Forelimb muscle (tissue), 1 donor: ENCODE results near the gene PIGN. TPM values are rescaled to one million over a fixed set of nuclear protein-coding genes. Genes with fewer than 3 reads are reported as not detected.
"Not testable (repeated sequence)": the region's sequence is repeated elsewhere in the genome, so short reads cannot be mapped to it uniquely, and the experiment has no call there.

Experiments
- DNase-seq: peaks from one replicate; pipeline ENCODE4 v3.0.0-alpha.2; 2013; ENCODE audit warnings: low read depth
- polyA plus RNA-seq: library from polyadenylated mRNA; unstranded; fragments of 120-200 nt; gene quantifications from one replicate; pipeline ENCODE4 v1.2.1, GENCODE V29; 2013; ENCODE audit not compliant: insufficient read length

The PIGN gene
- polyA plus RNA-seq, 1 donor = 17.4 TPM

DNA sequence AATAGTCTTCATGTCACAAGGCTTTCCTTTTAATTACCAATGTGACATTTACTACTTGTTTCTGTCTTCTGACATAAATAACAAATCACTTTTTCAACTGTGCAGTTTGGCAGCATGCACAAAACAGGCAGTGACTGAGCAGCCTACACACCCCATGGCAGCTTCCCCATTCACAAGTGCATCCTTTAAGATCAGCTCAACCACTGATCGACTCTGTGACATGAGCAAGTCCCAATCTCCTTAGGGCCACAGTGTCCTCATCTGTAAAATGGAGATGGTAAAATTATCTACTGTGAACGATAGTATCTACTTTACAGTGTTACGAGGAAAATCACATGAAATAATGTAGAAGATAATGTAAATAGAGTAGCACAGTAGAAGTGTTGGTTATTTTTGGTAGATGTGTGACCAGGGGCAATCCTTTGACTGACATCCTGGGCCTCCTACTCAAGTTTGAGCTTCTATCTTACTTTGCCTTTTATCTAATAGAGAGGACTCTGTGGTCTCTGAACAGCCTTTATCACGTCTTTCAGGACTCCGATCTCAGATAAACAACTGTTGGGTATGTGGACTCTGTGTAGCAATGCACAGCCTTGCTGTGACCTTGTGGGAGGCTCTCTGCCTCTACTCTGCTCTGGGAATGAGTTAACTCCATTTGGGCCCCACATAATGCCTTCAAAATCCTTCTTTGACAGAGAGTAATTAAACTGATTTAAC lies 120.6 kb downstream of the PIGN start:
- no peak for DNase-seq

DNA sequence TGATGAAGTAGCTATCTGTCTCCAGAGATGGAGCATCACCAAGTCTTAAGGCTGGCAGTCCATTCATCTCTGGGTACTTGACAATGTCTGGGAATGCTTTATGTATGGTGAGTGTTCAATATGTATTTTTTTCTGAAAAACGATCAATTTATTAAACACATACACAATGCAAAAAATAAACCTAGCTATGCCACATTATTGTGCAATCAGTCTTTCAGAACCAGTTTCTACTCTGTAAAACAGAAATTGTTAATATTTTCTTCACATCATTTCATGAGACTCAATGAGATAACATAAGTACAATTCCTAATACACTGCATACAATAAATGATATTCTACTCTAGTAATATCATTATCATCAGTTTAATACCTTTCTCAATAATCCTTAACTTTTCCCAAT lies 122.5 kb downstream of the PIGN start:
- DNase-seq = no peak

DNA sequence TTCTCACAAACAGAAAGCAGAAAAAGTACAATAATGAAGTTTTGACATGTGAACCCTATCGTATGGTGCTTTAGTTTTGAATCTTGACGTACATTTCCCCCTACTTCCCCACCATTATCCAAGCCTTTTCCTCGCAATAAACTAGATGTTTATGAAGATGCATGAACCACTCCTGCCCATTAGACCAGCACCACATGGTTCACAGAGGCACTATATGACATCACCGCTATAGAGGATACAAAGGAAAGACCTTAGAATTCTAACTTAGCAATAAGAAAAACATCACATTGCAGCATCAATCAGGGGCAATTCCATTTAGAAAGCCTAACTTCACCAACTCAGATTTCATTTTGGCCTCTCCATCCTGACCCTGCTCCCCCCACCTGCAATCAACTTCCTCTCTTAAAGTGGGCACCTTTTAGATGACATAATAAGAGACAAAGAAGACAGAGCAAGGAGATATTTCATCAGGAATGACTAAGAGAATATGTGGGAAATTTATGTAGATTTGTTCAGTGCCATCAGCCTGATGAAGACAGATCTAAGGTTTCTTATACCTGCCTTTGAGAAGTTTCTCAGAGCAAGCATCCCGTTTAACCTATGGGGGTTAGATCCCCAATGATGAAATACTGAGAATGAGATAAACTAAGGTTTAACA lies 124.9 kb downstream of the PIGN start:
- DNase-seq = no peak

DNA sequence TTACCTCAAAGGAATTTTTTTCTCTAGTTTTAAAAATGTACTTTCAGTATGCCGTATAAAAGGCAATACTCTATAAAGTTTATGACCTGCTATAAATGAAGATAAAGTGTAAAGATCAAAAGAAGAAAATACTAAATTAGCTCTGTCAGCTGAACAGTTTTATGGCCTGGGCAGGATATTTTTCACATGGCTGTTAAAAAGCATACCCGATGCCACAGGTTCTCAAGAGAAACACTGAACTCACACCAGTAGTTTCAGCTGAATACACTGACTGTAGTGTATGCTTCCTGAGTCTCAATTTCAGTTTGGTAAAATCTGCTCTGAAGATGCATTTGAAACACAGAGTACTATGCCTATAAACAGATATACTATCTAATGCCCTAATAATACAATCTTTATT lies 126.0 kb downstream of the PIGN start:
- no peak for DNase-seq

DNA sequence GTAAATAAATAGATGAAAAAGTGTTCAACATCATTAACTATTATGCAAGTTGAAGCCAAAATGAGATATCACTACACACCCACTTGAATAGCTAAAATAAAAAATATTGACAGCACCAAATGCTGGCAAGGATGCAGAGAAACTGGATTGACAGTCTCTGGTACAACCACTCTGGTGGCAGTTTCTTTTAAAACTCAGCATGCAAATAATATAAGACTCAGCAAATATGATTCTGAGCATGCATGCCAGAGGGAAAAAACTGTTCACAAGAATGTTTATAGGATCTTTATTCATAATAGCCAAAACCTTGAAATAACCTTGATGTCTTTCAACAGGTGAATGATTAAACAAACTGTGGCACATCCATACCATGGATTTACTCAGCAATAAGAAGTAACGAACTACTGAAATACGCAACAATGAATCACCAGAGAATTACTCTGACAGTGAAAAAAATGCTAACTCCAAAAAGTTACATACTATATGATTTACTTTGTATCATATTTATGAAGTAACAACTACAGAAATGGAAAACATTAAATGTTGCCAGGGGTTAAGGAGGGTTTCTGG lies 131.8 kb downstream of the PIGN start:
- no peak for DNase-seq

DNA sequence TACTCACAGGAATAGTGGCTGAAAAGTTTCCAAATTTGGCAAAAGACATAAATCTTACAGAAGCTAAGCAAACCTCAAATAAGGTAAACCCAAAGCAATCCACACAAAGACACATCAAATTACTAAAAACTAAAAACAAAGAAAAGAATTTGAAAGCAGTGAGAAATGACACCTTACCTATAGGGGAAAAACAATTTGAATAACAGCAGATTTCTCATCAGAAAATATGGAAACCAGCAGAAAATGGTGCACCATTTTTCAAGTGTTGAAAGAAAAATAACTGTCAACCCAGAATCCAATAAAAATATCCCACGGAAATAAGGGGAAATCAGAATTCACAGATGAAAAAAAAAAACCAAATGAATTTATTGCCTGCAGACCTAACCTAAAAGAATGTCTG lies 138.6 kb downstream of the PIGN start:
- no peak for DNase-seq

DNA sequence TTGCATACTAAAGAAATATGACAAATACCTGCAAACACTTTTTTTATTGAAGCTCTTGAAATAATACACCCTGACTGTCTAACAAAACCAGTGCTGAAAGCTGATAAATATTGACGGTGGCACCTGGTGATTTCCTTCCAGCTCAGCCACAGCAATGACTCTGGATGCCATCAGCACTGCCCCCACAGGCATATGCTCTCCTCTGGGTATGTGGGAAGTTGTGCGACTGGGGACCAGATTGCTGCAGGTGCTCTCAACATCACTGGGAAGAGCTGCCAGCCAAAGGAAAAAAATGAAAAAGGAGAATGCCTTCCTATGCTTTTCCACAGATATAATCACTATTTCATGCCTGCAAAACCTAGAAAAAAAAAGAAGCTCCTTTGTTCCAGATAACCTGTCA lies 141.5 kb downstream of the PIGN start:
- no peak for DNase-seq

DNA sequence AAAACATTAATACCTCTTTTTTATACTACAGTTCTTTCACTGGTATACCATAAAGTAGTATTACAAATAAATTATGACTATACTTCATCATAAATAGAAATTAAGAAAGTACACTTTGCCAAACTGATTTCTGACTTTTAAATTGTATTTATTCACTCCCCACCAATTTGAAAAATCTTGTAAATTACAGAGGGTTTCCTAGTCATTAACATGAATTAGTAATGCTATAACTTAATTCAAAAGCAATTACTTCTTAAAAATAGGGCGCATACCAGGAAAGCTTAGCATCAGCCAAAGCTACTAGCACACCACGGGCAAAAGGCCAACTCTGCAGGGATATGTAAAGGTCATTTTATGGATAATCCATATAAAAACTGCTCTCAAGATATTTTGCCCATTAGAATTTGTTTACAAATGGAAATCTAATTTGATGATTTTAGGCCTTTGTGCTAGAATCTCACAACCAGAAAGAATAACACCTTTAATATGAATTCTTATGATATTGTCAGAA lies 142.3 kb downstream of the PIGN start:
- DNase-seq = no peak

DNA sequence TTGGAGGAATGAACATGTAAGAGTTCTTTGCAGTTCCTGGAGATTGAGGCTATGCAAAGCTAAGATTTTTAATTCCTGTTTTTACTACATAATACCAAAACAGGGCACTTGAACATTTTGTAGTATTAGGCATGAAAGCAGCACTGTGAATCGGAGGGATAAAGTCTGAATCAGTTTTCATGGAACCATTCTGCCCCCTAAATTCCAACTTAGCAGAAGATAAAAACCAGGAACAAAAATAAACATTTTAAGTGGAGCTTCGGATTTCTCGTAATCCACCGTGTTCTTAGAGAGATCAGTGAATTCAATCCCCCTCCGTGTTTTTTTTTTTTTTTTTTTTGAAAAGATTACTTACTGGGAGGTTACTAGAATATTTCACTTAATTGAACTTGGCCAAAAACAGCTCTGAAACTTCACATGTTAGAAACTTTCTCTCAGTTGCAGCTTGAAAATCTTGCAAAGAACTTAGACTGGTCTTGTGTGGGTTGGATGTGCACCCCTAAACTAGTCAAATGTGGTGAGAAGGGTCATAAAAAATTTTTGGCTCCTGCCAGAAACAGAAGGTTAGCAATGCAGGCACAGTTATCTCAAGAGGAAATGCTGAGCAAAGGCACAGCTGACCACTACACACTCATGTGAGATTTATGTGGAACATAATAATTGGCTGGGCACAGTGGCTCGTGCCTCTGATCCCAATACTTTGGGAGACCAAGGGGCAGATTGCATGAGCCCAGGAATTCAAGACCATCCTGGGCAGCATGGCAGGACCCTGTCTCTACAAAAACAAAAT lies 148.7 kb downstream of the PIGN start:
- DNase-seq = no peak

DNA sequence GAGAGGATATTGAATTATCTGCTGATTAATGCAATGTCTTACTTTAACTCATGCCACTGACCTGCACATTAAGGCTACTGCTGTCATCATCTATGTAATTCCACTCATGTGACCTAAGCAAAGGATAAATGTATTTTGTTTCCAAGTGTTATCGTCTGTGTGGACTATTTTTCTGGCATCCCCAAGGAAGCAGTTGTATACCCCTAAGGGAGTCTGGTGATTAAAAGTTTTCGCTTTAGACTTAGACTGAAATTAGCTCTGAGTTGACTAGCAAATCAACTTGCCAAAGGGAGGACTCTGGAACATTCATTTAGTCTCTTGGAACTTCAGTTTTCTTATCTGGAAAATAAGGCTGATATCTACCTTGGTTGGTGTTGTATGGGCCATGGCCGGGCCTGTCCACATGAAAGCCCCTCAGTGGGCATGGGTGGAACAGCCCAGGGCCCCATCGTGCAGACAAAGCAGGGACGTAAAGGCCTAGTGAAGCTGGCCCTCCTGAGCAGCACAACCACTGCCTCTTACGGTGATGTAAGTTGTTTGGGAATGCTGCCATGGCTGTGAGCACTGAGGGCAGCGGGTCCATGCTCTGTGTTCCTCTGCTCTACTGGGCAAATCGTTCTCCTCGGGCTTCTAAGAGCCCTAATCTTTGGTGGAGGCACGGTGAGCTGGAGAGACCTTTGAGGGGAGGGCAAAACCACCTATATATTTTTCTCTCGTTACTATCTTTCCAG lies 149.7 kb downstream of the PIGN start:
- no peak for DNase-seq

DNA sequence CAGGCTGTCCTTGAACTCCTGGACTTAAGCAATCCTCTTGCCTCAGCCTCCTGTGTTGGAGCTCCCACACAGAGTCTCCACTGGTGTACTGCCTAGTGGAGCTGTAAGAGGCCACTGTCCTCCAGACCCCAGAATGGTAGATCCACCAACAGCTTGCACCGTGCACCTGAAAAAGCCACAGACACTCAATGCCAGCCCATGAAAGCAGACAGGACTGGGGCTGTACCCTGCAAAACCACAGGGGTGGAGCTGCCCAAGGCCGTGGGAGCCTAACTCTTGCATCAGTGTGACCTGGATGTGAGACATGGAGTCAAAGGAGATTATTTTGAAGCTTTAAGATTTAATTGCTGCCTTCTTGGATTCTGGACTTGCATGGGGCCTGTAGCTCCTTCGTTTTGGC lies 152.6 kb downstream of the PIGN start:
- not testable (repeated sequence) for DNase-seq

DNA sequence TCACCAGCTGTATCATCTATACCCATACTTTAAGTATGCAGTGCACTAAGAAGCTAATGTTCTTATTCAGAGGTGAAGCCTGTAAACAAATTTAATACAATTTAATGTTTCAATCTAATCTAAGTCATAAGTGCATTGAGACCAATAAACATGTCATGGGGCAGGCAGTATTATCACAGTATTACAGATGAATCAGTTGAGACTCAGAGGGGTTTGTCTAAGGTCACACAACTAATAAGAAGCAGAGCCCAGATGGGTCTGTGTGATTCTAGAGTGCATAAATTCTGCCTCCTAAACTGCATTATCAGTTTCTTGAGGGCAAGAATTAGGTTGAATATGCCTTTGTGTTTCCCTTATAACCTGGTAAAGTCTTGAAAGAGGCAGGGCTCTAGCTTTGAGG lies 153.1 kb downstream of the PIGN start:
- DNase-seq = no peak

DNA sequence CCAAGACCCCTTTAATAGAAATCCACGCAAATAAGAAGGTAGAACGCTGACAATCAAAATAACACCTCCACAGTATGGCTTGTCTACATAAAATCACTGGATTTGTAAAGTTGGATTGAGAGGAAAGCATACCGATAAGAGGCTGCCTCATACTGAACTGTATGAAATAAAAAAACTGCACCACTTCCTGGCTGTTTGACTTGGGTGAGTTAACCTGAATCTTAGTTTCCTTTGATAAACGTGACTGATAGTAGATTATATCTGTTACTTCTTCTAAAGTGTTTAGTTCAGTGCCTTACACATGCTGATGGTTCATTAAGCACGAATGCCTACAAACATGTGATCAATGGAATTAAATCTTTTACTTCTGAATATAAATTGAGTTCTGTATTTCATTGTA lies 153.6 kb downstream of the PIGN start:
- no peak for DNase-seq

DNA sequence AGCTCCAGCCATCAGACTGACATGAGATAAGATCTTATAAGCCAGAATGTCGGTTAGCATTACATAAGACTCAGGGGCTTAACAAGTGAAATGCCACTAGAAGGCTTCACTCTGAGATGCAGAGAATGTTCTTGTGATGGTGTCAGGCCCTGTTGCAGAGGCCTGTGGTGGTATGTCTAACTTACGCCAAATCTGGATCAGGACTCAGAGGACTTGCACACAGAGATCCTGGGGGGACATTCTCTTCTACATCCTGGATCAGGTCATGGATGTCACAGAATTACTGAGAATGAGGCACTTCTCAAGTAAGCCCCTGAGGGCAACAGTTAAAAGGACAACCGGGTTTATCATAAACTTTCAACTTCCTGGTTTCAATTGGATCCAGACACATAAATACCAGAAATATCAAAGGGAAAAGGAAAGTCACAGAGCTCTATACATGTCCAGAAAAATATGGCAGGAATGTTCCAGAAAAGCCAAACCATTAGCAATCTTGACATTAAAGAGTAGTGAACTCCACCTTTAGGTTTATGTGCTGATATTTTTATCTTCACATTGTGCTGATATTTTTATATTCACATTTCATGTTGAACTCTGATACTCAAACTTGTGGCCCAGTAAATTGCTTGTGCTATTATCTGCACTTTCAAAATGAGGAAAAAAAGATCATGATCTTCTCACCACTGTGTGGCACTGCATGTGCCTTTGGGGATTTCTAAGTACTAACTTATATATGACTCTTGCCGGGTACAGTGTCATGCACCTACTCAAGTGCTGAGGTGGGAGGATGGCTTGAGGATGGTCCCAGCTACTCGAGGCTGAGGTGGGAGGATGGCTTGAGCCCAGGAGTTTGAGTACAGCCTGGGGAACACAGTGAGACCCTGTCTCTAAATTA lies 156.5 kb downstream of the PIGN start:
- no peak for DNase-seq

DNA sequence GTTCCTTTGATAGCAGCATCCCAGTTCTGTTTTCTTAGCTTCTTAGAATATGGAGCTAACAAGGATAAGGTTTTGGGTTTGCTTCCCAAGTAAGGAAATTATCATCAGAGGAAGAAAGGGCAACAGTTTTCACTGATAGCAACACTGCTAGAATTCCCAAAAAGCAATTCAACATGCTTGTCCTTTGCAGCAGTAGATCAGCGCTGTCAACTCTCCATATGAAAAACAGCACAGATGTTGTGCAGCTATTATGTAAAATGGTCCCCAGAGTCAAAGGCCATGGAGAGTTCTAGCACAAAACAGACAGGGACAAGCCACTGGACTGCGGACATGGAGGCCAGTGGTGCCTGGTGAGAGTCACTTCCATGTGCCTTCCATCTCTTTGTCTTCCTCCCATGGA lies 158.1 kb downstream of the PIGN start:
- no peak for DNase-seq

DNA sequence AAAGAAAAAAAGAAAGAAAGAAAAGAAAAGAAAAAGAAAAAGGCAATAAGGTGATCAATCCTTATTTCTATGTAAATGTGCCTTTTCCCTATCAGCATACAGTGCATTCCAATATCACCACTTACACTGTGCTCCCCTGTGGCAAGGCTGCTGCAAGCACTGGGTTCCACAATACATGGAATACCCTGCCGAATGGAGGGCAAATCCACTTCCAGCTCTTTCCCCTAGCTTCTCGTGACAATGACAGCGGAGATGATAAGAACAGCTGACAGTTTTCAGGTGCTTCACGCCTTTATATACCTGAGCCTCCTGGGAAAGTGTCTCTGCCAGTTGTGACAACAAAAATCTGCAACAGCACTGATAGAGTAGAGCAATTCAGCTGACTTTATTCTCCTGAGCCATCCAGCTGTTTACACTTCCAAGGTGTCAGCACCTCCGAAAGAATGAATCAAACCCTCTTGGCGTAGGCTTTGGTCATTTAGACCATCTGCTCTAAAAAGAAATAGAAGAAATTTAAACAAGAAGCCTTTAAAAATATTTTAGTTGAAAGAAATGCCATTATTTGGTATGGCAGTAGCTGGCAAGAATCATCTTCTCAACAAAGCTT lies 158.8 kb downstream of the PIGN start:
- DNase-seq = no peak

DNA sequence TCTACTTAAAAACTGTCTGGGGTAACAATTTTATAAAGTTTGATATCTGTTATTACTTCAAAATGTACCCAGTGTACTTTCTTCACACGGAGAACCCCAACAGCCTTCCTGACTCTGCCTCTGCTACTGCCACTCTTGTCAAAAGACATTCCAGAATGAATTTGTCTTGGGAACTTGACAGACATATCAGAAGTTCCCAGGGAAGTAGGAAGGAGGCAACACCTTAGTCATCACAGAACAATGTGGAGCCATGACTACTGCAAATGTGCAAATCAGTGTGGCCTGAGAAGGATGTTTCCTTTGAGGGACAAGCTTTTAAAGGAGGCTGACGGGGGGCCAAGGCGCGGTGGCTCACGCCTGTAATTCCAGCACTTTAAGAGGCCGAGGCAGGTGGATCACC lies 160.3 kb downstream of the PIGN start:
- no peak for DNase-seq

DNA sequence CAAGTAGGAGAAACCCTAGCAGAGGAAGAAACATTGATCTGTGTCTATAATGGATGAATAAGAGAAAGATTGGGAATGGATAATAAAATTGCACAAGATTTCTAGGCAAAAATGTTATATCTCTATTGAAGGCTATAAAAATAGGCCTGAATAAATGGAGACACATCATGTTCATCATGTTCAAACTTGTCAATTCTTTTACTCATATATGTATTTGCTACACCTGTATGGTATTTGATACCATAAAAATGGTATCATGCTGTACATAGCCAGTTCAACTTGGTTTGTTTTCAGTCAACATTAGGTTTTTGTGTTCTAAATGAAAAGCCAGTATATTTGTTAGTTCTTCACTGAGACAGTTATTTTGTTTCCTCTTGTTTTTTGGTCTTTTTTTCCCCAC lies 161.9 kb downstream of the PIGN start:
- DNase-seq = no peak

DNA sequence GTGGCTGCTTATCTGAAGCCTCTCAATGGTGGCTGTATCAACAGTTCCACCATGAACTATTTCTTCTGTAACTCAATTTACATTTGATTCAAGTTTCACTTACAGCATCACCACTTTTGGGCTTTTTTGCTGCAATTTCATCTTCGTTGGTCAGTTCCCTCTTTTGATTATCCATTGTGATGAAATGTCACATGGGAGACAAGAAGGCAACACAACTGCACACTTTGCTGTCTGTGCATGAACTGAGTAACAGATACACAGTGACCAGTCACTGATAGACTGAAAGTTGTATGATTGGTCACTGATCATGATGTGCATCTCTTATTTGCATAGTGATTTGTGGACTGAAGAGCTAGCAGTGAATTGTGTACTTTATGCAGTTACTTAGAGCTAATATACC lies 163.3 kb downstream of the PIGN start:
- DNase-seq = no peak

DNA sequence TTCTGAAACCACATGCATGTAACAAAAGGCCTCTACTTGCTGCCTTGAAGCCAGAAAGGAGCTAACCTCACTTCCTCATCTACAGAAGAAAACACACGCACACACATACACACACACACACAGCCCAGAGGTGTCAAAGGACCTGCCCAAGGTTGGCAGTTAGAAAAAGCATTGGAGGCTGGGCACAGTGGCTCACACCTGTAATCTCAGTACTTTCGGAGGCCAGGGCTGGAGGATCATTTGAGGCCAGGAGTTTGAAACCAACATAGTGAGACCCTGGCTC lies 168.2 kb downstream of the PIGN start:
- no peak for DNase-seq
